Stimulated activated CD4-positive, alpha-beta T cell treated with anti-CD3 and anti-CD28 coated beads, Interleukin-2, amount 100 ng/mL, for 48 hours (primary cell): ENCODE results near the gene OSBPL1A.

ENCODE experiments used
- DNase-seq, 2 donors: peaks; one replicate each; pipeline ENCODE4 v3.0.0-alpha.2; 2020

The OSBPL1A gene

GRCh38 chr18:24114924-24115549 is 282.6 kb downstream of the OSBPL1A start:
- DNase-seq = no peak

GRCh38 chr18:24112874-24113615 is 284.6 kb downstream of the OSBPL1A start:
- no peak for DNase-seq

- DNase-seq = no peak
Observed at GRCh38 chr18:24112464-24112863, 285.2 kb downstream of the OSBPL1A start.
